ENCODE data around the gene TNFRSF9. TPM values are rescaled to one million over a fixed set of nuclear protein-coding genes. Genes with fewer than 3 reads are reported as not detected.

TNFRSF9 gene
- total RNA-seq, 1 experiment from 2014 or later: not detected

- Histone ChIP-seq H3K18ac (ENCODE audit: insufficient read length, low read depth, low read length) (no peak within 1 kb of the TSS), H3K23me2 (ENCODE audit: insufficient read length, low read depth, low read length, poor library complexity, severe bottlenecking) (peaks cover 2% of the 10 kb centered on the region), H3K79me2 (ENCODE audit: insufficient read depth, low read length) (peaks cover 3% of the 10 kb centered on the region; the same call in 1 of the 2 replicates), H4K5ac (ENCODE audit: insufficient read length, low read depth, low read length) (no peak within 1 kb of the TSS), H3K9me3 (ENCODE audit: control insufficient read depth, low read depth, low read length) (no peaks in the 10 kb centered on the region), H4K8ac (replicated peaks; ENCODE audit: insufficient read length, low read depth, low read length) (no peak within 1 kb of the TSS), H2BK15ac (ENCODE audit: low read depth, low read length) (no peak within 1 kb of the TSS), H3T11ph (ENCODE audit: low read length) (no peak within 1 kb of the TSS), H3K9ac (ENCODE audit: extremely low read depth, insufficient read length, low read length) (peak within 1 kb of the TSS; percentile 89), H3K56ac (ENCODE audit: insufficient read length, low read depth, low read length) (no peak within 1 kb of the TSS), H3K79me1 (ENCODE audit: insufficient read depth, low read depth, low read length, poor library complexity, severe bottlenecking) (peaks cover 2% of the 10 kb centered on the region), H4K20me1 (ENCODE audit: control insufficient read depth, insufficient read depth, insufficient read length) (no peaks in the 10 kb centered on the region), H2BK120ac (ENCODE audit: low read depth, low read length, poor library complexity, severe bottlenecking) (no peak within 1 kb of the TSS), H3K4me1 (ENCODE audit: insufficient read depth, low read length) (no peaks in the 10 kb centered on the region), H3K27me3 (ENCODE audit: insufficient read depth, low read length) (no peaks in the 10 kb centered on the region), H2BK12ac (ENCODE audit: insufficient read length, low read depth, low read length) (no peak within 1 kb of the TSS), H3K4ac (ENCODE audit: low read depth, low read length) (no peak within 1 kb of the TSS), H3K23ac (ENCODE audit: insufficient read length, low read depth, low read length) (no peak within 1 kb of the TSS), H3K4me2 (ENCODE audit: insufficient read depth, insufficient read length, low read length) (peak within 1 kb of the TSS; percentile 96), H3K14ac (ENCODE audit: insufficient read depth, low read length) (peak within 1 kb of the TSS; percentile 94; the same call in 1 of the 2 replicates), H3K27ac (ENCODE audit: insufficient read length, low read depth, low read length) (no peak within 1 kb of the TSS), H2BK20ac (ENCODE audit: low read depth, low read length, poor library complexity, severe bottlenecking) (no peak within 1 kb of the TSS), H2AK5ac (ENCODE audit: insufficient read length, low read length) (no peak within 1 kb of the TSS), H2AFZ (ENCODE audit: low read length) (peak within 1 kb of the TSS; percentile 46), H4K91ac (ENCODE audit: insufficient read length, low read depth, low read length) (no peak within 1 kb of the TSS), H2BK5ac (ENCODE audit: insufficient read length, low read length) (no peak within 1 kb of the TSS)
- Mint-ChIP-seq H3K36me3 (ENCODE audit: insufficient read depth in 1 of 3, low read depth in 3 of 3) (peaks cover 29 to 46% (median 36%) of the 10 kb centered on the region in 3 experiments), H3K9me3 (no peaks in the 10 kb centered on the region), H3K27ac (peak within 1 kb of the TSS; percentile 95 to 96 (median 96)), H3K4me3 (peak within 1 kb of the TSS; percentile 97), H3K27me3 (ENCODE audit: low read depth) (no peaks in the 10 kb centered on the region; the same call in 1 of the 2 replicates), H3K4me1 (peaks cover 15 to 20% of the 10 kb centered on the region in 2 experiments)
- no CpG with 5 or more reads among the region's 81 CpGs for WGBS (ENCODE audit: extremely low coverage, insufficient read length, low lambda C conversion rate)
- peak; percentile 99 for DNase-seq
- TF ChIP-seq CTCF (conservative IDR thresholded peaks at IDR 0.05): peak; percentile 47; the same call in 2 of the 3 replicates
Measured at GRCh38 chr1:7961216-7962013, 20.8 kb upstream of the TNFRSF9 start, which contains the start of gene PARK7. PARK7 (plus strand) TSS chr1:7961711; CDS start chr1:7962786, 1,075 bp downstream.
